Bronchial epithelial cell (primary cell): Measurements from ENCODE around the gene FBXO44. TPM values are rescaled to one million over a fixed set of nuclear protein-coding genes. Genes with fewer than 3 reads are reported as not detected.

Experiments
- DNase-seq: peaks from one replicate; pipeline ENCODE4 v3.0.0-alpha.2; 2010; ENCODE audit warnings: low read depth
- FAIRE-seq: peaks from 2 replicates; lab custom pipeline; 2011; peaks lifted over from hg19 to GRCh38; lab: Jason Lieb, UNC
- H3K27me3 ChIP-seq: 2 replicates; pipeline ENCODE4 v1.5.1; 2011; ENCODE audit warnings: low read length; ENCODE audit not compliant: control insufficient read depth, insufficient read depth
- H3K36me3 ChIP-seq: 2 replicates; pipeline ENCODE4 v1.5.1; 2011; ENCODE audit warnings: low read length; ENCODE audit not compliant: control insufficient read depth, insufficient read depth
- H3K4me3 ChIP-seq: 2 replicates; pipeline ENCODE4 v1.5.1; 2011; ENCODE audit warnings: mild to moderate bottlenecking, low read depth, low read length, control low read depth
- CTCF ChIP-seq: IDR thresholded peaks from 2 replicates; pipeline ENCODE4 v1.5.1; 2011; ENCODE audit warnings: mild to moderate bottlenecking, moderate library complexity, low read length, control low read depth, inconsistent platforms; ENCODE audit not compliant: insufficient read depth, severe bottlenecking
- total RNA-seq: library from RNA; depleted of rRNA; stranded (reverse); fragments of >200 nt; gene quantifications from 2 replicates; pipeline ENCODE4 v1.2.1, GENCODE V29; 2014

FBXO44 gene
- total RNA-seq, 1 donor from 2014 or later: 9.0 TPM

GRCh38 chr1:11700601-11701467 lies 46.2 kb downstream of the FBXO44 start:
- Histone ChIP-seq H3K27me3 (peaks cover 27% of the 10 kb centered on the region), H3K36me3 (no peaks in the 10 kb centered on the region), H3K4me3 (no peak overlapping the region)
- DNase-seq (no peak), FAIRE-seq (no peak)
- no peak for TF ChIP-seq CTCF

GRCh38 chr1:11701551-11701961 lies 46.9 kb downstream of the FBXO44 start:
- TF ChIP-seq CTCF: no peak
- H3K27me3 ChIP-seq: peaks cover 25% of the 10 kb centered on the region
- no peak overlapping the region for H3K4me3 ChIP-seq
- DNase-seq (no peak), FAIRE-seq (peak; percentile 52)
- H3K36me3 ChIP-seq: no peaks in the 10 kb centered on the region

GRCh38 chr1:11701981-11702803 lies 47.5 kb downstream of the FBXO44 start:
- peaks cover 25% of the 10 kb centered on the region for H3K27me3 ChIP-seq
- DNase-seq: no peak
- no peak for TF ChIP-seq CTCF
- no peak overlapping the region for H3K4me3 ChIP-seq
- FAIRE-seq: peak; percentile 98
- H3K36me3 ChIP-seq: no peaks in the 10 kb centered on the region

GRCh38 chr1:11703357-11704193 lies 48.9 kb downstream of the FBXO44 start:
- peaks cover 24% of the 10 kb centered on the region for H3K27me3 ChIP-seq
- DNase-seq: no peak
- FAIRE-seq: no peak

More at GRCh38 chr1:11703357-11704193, 48.9 kb downstream of the FBXO44 start:
- Histone ChIP-seq H3K4me3 (no peak overlapping the region), H3K36me3 (no peaks in the 10 kb centered on the region)
- TF ChIP-seq CTCF: no peak
